ENCODE measurements around the gene ADORA3.

DNA sequence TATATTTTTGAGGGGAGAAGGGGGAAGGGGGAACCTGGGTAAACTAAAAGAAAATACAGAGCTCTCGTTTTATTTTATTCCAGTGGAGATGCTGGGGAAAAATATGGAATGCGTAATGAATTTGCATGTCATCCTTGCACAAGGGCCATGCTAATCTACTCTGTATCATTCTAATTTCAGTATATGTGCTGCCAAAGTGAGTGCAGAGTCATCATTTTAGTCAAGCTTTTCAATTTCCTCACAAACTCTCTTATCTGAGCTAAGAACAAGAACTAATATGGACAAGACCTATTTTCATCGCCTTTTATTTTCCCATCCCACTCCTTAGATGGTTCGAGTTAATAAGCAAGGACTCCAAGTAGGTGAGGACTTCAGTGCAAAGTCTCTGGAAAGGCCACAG is 13.2 kb downstream of the ADORA3 start:
- TF ChIP-seq, protein P1, sequence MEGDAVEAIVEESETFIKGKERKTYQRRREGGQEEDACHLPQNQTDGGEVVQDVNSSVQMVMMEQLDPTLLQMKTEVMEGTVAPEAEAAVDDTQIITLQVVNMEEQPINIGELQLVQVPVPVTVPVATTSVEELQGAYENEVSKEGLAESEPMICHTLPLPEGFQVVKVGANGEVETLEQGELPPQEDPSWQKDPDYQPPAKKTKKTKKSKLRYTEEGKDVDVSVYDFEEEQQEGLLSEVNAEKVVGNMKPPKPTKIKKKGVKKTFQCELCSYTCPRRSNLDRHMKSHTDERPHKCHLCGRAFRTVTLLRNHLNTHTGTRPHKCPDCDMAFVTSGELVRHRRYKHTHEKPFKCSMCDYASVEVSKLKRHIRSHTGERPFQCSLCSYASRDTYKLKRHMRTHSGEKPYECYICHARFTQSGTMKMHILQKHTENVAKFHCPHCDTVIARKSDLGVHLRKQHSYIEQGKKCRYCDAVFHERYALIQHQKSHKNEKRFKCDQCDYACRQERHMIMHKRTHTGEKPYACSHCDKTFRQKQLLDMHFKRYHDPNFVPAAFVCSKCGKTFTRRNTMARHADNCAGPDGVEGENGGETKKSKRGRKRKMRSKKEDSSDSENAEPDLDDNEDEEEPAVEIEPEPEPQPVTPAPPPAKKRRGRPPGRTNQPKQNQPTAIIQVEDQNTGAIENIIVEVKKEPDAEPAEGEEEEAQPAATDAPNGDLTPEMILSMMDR (IDR thresholded peaks at IDR 0.05; ENCODE audit: poor library complexity, severe bottlenecking), result no peak
- no peak for TF ChIP-seq EZH2 (IDR thresholded peaks at IDR 0.05; ENCODE audit: borderline replicate concordance, insufficient read depth, low read length, poor library complexity, severe bottlenecking)
- no peak for TF ChIP-seq SMC3 (conservative IDR thresholded peaks at IDR 0.05; ENCODE audit: poor library complexity)
- TF ChIP-seq POLR2AphosphoS5 (IDR thresholded peaks at IDR 0.05), result no peak
- TF ChIP-seq, protein P2, sequence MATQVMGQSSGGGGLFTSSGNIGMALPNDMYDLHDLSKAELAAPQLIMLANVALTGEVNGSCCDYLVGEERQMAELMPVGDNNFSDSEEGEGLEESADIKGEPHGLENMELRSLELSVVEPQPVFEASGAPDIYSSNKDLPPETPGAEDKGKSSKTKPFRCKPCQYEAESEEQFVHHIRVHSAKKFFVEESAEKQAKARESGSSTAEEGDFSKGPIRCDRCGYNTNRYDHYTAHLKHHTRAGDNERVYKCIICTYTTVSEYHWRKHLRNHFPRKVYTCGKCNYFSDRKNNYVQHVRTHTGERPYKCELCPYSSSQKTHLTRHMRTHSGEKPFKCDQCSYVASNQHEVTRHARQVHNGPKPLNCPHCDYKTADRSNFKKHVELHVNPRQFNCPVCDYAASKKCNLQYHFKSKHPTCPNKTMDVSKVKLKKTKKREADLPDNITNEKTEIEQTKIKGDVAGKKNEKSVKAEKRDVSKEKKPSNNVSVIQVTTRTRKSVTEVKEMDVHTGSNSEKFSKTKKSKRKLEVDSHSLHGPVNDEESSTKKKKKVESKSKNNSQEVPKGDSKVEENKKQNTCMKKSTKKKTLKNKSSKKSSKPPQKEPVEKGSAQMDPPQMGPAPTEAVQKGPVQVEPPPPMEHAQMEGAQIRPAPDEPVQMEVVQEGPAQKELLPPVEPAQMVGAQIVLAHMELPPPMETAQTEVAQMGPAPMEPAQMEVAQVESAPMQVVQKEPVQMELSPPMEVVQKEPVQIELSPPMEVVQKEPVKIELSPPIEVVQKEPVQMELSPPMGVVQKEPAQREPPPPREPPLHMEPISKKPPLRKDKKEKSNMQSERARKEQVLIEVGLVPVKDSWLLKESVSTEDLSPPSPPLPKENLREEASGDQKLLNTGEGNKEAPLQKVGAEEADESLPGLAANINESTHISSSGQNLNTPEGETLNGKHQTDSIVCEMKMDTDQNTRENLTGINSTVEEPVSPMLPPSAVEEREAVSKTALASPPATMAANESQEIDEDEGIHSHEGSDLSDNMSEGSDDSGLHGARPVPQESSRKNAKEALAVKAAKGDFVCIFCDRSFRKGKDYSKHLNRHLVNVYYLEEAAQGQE (IDR thresholded peaks at IDR 0.05; ENCODE audit: borderline replicate concordance), result no peak
- TF ChIP-seq EP300 (conservative IDR thresholded peaks at IDR 0.05; ENCODE audit: poor library complexity, severe bottlenecking), result no peak
- TF ChIP-seq RAD21 (conservative IDR thresholded peaks at IDR 0.05), result no peak
- TF ChIP-seq TAF1 (IDR thresholded peaks at IDR 0.05; ENCODE audit: low read depth), result no peak
- TF ChIP-seq MXI1 (conservative IDR thresholded peaks at IDR 0.05; ENCODE audit: poor library complexity, severe bottlenecking), result no peak

All from neural cell (in vitro differentiated cells).